GF-D8 (cell line): Measurements from ENCODE around the gene KLHL11.

Experiments
- DNase-seq: peaks from one replicate; lab custom pipeline; 2025; lab: John Stamatoyannopoulos, UW

Gene KLHL11

GRCh38 chr17:41864836-41865595 lies at the start of gene KLHL11:
Gene KLHL11 (minus strand): TSS chr17:41865423. CDS start chr17:41865370, 53 bp downstream.
- DNase-seq, result peak; percentile 64

- DNase-seq, result no peak
Measured at GRCh38 chr17:41915020-41915419, 49.8 kb upstream of the KLHL11 start.

- DNase-seq, result no peak
Measured at GRCh38 chr17:41914358-41914766, 49.1 kb upstream of the KLHL11 start.

- no peak for DNase-seq
Measured at GRCh38 chr17:41913798-41914197, 48.6 kb upstream of the KLHL11 start.

- DNase-seq, result no peak
Measured at GRCh38 chr17:41912925-41913324, 47.7 kb upstream of the KLHL11 start.

GRCh38 chr17:41910701-41911391 lies 45.6 kb upstream of the KLHL11 start:
- no peak for DNase-seq

GRCh38 chr17:41909088-41909487 lies 43.9 kb upstream of the KLHL11 start:
- DNase-seq, result no peak

- no peak for DNase-seq
Measured at GRCh38 chr17:41907633-41908539, 42.7 kb upstream of the KLHL11 start.

GRCh38 chr17:41907185-41907556 lies 41.9 kb upstream of the KLHL11 start:
- no peak for DNase-seq

- no peak for DNase-seq
Measured at GRCh38 chr17:41906465-41907184, 41.4 kb upstream of the KLHL11 start.

- DNase-seq, result no peak
Measured at GRCh38 chr17:41905172-41905571, 39.9 kb upstream of the KLHL11 start.

- no peak for DNase-seq
Measured at GRCh38 chr17:41904242-41904841, 39.1 kb upstream of the KLHL11 start.

- no peak for DNase-seq
Measured at GRCh38 chr17:41901646-41902045, 36.4 kb upstream of the KLHL11 start.

GRCh38 chr17:41896726-41897125 lies 31.5 kb upstream of the KLHL11 start:
- no peak for DNase-seq

GRCh38 chr17:41895617-41896016 lies 30.4 kb upstream of the KLHL11 start:
- DNase-seq, result no peak

GRCh38 chr17:41894791-41895331 lies 29.6 kb upstream of the KLHL11 start:
- DNase-seq, result no peak

- no peak for DNase-seq
Measured at GRCh38 chr17:41893384-41893783, 28.2 kb upstream of the KLHL11 start.

GRCh38 chr17:41892021-41892376 lies 26.8 kb upstream of the KLHL11 start:
- no peak for DNase-seq

- DNase-seq, result no peak
Measured at GRCh38 chr17:41891135-41892020, 26.2 kb upstream of the KLHL11 start.

GRCh38 chr17:41888332-41888965 lies 23.2 kb upstream of the KLHL11 start:
- DNase-seq, result no peak
